HPDE6-E6E7 (cell line): Measurements from ENCODE around the gene TERT.
"Not testable (repeated sequence)": the region's sequence is repeated elsewhere in the genome, so short reads cannot be mapped to it uniquely, and the experiment has no call there.

Experiments
- DNase-seq: peaks from one replicate; pipeline ENCODE4 v3.0.0; 2011; ENCODE audit warnings: missing footprints; ENCODE audit errors: extremely low spot score

The TERT gene

DNA sequence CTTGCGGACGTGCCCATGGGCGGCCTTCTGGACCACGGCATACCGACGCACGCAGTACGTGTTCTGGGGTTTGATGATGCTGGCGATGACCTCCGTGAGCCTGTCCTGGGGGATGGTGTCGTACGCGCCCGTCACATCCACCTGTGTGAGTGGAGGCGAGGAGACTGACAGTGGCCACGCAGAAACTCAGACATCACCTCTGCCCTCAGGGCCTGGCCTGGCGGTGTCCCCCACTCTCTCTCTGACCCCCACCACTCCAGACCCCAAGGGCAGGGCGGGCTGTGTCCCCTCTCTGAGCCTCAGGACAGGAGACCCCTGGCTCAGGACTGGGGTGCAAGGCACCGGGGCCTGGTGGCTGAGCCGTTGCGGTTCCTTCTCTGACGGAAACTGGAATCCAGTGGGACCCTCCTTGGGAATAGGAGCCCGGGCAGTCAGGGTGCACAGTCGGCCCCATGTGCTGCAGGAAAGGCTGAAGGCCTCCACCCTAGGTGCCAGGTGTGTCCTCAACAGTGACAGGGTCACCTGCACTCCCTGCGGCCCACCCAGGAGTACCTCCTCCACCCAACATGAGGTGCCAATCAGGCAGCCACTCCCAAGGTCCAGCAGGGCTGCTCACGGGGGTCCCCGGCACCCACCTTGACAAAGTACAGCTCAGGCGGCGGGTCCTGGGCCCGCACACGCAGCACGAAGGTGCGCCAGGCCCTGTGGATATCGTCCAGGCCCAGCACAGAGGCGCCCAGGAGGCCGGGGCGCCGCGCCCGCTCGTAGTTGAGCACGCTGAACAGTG, 16.0 kb downstream of the TERT start:
- DNase-seq = no peak

DNA sequence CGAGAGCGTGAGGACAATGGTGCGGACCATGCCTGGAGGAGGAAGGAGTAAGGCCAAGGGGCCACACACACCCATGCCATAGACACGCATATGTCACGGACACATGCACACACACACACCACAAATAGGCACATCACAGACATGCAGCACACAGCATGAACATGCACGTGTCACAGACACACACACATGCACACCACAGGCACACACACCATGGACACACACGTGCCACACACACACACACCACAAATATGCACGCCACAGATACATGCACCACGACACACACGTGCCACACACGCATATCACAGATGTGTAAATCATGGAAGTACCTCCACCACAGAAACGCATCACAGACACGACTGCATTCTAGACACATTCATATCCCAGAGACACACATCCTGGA, 16.7 kb downstream of the TERT start:
- DNase-seq = no peak

DNA sequence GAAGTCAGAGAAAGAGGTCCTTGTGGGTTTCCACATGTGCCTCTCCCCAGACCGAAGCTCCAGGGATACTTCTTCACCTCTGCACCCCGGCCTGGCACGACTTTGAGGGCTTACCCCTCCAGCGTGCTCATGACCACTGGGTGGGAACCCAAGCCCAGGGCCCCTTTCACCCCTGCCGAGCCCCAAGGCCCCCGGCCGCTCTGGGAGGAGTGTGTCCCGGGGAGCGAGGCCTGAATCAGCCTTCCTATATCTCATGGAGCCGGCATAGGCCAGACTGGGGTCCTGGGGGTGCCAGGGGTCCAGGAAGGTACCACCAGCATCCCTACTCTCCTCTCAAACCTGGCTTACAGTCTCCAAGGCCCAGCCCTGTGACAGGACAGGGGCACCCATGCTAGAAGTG, 17.1 kb downstream of the TERT start:
- DNase-seq = no peak

DNA sequence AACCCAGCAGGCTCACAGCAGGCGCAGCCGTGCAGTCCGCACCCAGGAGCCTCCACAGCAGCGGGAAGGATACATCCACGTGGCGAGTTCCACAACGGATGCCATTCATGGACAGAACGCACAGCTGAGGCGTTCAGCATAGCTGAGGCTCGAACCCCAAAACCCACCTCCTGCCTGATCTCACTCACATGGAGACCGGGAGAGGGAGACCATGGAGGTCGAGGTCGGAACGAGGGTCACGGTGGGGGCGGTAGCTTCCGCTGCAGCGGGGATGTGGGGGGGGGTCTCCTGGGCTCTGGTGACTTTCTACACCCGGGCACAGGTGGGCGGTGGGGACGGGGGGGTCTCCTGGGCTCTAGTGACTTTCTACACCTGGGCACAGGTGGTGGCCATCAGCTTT, 17.5 kb downstream of the TERT start:
- DNase-seq = no peak

DNA sequence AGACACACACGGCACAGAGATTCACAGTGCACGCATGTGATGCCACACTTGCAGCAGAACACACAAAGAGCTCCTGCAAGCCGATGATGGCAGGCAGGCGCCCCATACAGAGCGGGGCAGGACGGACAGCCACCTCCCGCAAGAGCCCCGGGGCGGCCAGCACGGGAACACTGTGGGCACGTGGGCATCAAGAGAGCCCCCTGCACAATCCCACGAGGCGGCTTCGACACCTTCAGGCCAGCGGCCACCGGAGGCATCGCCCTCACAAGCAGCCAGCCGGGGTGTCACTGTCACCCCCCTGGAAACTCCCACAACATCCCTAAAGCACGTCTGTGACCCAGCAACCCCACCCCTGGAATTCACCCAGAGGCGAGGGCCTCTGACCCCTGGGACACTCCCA, 17.9 kb downstream of the TERT start:
- no peak for DNase-seq

DNA sequence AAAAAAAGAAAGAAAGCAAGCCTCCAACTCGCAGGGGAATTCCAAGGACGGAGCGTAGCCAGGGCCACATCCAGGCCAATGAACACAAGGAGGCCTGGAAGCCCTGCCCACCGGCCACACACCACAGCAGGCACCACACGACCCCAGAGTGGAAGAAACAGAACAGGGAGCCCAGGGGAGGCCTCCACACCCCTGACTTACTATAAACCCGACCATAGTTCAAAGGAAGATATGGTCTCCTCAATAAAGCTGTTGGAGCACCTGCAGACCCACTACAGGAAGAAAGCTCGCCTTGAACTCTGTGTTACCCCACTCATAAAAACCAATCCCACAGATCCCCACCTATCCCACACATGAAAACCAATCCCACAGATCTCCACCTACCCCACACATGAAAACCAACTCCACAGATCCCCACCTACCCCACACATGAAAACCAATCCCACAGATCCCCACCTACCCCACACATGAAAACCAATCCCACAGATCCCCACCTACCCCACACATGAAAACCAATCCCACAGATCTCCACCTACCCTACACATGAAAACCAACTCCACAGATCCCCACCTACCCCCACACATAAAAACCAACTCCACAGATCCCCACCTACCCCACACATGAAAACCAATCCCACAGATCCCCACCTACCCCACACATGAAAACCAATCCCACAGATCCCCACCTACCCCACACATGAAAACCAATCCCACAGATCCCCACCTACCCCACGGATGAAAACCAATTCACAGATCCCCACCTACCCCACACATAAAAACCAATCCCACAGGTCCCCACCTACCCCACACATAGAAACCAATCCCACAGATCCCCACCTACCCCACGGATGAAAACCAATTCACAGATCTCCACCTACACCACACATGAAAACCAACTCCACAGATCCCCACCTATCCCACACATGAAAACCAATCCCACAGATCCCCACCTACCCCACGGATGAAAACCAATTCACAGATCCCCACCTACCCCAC, 19.2 kb downstream of the TERT start:
- not testable (repeated sequence) for DNase-seq

DNA sequence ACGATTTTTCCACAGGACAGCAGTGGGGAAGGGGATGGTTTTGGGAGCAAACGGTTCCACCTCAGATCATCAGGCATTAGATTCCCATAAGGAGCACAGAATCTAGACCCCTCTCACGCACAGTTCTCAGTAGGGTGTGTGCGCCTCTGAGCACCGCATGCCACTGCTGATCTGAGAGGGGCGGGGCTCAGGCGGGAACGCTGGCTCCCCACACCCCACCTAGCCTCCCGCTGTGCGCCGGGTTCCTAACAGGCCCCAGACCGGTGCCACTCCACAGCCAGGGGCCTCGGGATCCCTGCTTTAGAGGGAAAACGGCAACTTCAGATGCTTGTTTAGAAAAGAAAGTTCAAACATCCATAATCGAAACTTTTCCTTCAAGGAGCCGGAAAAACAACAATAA, 20.4 kb downstream of the TERT start:
- DNase-seq = no peak

DNA sequence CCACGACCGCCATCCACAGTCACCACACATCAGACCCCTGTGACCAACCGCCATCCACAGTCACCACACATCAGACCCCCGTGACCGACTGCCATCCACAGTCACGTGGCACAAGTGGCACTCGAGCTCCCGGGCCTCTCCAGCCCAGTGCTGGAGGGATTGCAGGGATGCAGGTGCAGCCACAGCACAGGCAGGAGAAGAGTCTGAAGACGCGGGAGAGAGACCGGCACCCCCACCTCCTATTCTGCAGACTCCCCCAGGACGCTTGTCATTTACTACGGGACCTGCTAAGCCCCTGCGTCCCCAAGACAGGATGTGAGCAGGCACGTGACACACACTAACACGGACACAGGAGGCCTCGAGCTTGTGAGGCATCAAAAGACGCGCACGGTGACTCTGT, 21.1 kb downstream of the TERT start:
- no peak for DNase-seq

DNA sequence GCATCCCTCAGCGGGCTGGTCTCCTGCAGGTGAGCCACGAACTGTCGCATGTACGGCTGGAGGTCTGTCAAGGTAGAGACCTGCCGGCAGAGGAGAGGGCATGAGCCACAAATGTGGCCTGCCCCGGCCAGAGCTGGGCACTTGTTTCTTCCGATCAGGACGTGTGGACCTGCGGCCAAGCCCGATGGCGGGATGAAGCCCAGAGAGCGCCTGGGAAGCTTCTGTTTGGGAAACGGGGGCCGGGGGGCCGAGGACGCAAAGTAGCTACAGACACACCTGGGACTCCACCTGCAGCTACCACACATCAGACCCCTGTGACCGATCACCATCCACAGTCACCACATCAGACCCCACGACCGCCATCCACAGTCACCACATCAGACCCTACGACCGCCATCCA, 22.7 kb downstream of the TERT start:
- DNase-seq = no peak

DNA sequence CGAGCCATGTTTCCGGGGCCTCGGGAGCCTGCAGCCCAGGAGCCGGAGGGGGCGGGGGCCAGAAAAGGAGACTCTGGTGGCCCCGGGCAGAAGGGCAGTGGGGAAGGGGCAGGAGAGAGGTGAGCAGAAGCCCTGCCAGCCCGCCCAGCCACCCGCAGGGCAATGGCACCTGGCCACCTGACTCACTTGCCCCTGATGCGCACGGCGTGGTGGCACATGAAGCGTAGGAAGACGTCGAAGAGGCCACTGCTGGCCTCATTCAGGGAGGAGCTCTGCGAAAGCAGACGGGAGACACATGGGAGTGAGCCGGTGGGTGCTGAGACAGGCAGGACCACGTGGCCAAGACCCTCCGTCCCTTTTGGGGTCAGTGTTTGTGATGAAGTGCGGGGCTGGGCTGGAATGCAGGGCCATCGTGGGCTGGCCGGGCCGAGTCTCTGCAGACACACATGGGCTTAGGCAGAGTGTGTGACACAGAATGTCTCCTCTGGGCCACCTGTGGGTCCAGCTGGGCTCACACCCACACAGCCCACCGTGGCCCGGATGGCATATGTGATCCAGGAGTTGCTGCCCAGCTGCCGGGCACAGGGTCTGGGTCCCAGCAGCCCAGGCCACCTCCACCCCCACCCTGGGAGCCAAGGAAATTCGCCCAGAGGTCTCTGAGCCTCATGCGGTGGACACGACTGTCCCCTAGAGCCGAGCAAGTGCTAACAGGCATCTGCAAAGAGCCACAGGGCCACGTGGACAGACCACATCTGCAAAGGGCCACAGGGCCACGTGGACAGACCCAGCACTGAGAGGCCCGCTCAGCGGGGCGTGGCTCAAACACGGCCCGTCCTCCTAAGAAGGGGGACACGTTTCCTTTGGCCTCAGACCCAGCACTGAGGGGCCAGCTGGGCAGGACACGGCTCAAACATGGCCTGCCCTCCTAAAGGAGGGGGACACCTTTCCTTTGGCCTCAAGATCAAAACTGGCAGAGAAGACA, 23.6 kb downstream of the TERT start:
- no peak for DNase-seq

DNA sequence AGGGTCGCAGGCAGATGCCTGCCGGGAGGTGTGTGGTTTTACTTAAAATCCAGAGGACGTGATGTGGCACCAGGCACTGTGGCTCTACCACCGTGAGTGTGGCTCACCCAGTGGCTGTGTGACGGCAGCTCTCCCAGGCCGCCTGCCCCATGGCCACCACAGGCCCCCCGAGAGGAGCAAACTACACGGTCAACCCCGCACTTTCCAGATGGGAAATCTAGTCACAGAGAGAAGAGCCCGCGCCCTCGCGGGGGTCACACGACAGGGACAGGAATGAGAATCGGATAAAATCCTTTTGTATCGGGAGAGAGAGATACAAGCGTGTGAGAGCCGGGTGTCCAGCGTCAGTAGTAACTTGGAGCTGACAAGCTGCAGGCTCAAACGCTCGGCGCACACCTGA, 24.4 kb downstream of the TERT start:
- no peak for DNase-seq

DNA sequence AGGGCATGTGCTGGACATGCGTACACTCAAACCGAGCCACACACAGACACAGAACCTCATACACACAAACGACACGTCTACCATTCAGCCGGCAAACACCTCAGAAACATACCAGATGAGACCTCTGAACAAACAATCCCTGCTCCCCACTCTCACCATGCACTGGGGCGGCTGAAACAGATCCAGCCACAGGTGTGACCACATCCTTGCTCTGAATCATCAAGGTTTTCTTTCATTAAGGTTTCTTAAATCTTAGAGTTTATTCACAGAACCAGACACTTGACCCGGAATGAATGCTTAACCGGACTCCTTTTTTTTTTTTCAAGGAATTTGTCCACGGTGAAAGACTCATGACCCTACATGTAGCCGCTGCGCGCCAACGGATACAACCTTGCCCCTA, 26.2 kb downstream of the TERT start:
- DNase-seq = no peak

DNA sequence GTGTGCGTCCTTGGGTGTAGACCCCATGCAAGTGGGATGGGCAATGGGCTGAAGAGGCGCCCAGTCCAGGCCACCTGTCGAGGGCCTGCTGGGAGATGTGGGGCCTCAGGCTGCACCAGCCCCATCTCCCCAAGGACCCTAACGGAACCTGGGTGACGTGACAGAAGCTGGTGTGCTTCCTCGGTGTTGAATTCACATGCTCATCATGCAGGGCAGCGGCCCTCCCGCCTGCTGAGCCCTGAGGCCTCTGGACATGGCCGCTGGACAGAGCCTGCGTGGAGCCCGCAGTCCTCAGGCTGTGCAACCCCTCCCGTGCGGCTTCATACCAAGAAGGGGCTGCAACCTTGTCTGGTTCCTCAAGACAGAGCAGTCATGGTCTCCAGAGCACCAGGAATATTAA, 26.8 kb downstream of the TERT start:
- no peak for DNase-seq

DNA sequence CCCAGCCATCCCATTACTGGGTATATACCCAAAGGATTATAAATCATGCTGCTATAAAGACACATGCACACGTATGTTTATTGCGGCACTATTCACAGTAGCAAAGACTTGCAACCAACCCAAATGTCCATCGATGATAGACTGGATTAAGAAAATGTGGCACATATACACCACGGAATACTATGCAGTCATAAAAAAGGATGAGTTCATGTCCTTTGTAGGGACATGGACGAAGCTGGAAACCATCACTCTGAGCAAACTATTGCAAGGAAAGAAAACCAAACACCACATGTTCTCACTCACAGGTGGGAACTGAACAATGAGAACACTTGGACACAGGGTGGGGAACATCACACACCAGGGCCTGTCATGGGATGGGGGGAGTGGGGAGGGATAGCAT, 27.4 kb downstream of the TERT start:
- DNase-seq = not testable (repeated sequence)

DNA sequence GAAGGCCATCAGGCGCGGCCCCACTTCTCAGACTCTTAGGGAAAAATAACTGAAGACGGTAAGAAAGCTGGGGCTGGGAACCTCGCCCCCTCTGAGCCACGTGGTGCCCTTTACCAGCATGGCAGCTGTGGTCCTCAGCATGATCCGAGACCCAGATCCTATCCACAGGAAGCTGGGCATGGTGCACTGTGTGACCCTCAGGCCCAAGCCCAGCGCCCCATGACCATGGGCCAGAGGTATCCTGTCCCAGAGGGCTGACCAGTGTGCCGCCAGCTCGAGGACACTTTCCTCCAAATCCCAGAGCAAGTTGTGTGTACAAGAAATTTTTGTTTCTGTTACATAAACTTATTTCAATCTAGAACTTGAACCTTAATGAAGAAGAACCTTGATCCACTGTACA, 28.1 kb downstream of the TERT start:
- no peak for DNase-seq

DNA sequence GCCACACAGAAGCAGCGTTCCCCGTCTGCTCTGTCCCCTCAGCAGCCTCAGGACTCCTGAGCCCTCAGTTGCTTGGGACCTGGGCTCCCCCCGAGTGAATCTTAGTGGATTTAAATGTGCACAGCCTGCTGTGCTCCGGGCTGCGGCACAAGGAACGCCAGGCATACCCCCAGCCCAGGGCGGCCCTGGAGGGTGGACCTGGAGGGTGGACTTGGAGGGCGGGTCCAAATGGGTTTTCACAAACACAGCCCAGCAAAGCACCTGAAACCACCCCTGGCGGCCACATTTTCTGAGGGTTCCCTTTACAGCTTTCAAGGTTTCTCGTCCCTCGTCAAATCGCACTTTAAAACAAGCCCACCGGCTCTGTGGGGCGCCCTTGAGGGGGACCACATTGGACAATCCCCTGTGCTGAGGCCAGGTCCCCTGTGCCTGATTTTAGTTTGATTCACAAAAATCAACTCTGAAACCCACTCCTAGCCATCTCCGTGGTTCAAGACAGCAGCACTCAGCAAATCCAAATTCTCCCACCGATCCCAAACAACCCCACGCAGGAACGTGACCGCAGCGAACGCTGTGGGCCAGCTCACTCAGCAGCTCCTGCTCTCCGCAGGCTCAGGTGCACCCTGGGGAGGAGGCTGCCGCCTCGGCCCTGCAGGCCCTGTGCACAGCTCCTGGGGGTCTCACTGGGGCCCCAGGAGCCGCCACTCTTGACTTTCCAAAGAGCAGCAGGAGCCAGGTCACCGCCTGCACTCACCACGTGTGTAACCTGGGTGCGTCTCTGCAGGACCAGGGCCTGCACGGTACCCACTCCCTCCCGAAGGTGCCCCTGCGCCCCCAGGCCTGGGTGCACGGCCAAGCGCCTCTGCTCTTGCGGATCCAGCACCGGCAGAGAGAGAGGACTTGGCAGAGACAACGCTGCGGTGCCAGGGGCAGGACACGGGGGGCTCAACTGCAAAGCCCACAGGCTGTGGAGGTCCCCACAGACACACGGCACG, 29.1 kb downstream of the TERT start:
- no peak for DNase-seq

DNA sequence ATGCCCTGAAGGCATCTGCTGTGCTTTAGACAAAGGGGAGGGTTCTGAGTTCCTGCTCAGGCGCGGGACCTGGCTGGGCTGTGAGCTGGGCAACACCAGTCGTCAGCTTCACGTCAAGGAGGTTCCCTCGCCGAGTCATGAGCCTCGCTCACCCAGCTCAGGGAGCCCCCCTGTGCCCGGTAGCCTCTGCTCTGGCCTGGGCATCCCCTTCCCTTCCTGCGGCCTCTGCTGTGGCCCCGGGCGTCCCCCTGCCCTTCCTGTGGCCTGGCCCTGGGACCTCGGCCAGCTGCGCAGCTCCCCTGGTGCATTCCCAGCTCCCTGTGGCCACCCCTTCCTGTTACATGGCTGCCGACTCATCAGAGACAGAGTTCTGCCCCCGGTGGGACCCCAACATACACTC, 29.8 kb downstream of the TERT start:
- no peak for DNase-seq

DNA sequence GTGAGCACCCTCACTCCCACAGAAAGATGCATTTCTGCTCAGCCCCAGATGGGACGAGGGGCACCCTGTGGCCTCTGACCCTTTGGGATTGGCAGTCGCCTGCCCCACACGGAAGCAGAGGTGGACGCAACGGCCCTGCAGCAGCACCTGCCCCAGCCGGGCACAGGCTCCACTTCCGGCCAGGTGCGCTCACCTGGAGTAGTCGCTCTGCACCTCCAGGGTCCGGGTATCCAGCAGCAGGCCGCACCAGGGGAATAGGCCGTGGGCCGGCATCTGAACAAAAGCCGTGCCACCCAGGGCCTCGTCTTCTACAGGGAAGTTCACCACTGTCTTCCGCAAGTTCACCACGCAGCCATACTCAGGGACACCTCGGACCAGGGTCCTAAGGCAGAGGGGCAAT, 30.7 kb downstream of the TERT start:
- no peak for DNase-seq

DNA sequence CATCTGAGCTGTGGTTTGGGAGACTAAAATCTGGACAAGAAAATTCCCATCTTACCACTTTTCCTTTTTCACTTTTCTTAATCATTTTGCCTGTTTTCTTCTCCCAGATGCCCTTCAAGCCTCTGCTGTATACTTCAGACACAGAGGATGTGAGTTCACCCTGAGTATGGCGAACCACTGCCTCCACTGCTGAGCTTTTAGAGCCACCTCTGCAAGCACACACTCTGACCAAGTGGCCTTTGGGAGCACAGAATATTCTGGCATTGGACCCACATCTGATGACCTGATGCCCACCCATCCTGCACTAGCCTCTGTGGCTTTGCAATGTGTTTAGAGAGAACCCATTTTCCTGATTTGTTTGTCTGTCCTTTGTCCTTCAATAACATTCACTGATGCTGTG, 32.5 kb downstream of the TERT start:
- no peak for DNase-seq

DNA sequence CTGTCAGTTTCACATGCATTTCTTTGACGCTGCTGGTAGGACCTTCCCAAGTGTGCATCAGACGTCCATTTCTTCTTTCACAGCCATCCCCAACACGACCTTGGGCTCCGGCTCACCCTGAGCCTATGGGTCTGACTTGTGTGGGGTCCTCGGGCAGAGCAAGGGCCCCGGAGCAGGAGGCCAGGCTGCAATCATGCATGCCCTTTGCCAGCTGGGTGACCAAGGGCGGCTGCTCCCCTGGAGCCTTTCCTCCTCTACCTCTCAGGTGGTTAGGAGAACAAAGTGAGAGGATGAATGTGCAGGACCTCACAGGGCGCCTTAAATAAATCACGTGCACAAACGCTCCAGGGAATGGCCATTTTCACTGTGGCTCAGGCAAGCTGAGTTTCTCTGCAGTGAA, 33.2 kb downstream of the TERT start:
- DNase-seq = no peak
